HG02852 (cell line): ENCODE data around the gene IL11.
"Not testable (repeated sequence)": the region's sequence is repeated elsewhere in the genome, so short reads cannot be mapped to it uniquely, and the experiment has no call there.

ENCODE experiments used
- ATAC-seq: cut with Tn5 transposase; IDR thresholded peaks from one replicate; pipeline ENCODE4 v1.9.1; 2021; ENCODE audit warnings: mild to moderate bottlenecking, moderate library complexity; ENCODE audit not compliant: unreplicated experiment

Gene IL11

GRCh38 chr19:55336101-55336500, 34.2 kb downstream of the IL11 start:
- ATAC-seq = no peak

GRCh38 chr19:55333870-55334269, 36.4 kb downstream of the IL11 start:
- ATAC-seq = no peak

DNA sequence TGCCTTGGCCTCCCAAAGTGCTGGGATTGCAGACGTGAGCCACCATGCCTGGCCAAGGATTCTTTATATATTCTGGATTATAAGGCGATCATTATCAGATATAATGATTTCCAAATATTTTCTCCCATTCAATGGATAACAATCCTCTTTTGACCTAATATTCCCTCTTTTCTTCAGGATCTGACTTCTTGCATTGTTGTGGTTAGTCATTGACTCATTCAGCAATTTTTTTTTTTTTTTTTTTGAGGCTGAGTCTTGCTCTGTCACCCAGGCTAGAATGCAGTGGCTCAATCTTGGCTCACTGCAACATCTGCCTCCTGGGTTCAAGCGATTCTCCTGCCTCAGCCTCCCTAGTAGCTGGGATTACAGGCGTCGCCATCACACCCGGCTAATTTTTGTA, 40.5 kb downstream of the IL11 start:
- ATAC-seq = not testable (repeated sequence)

- ATAC-seq = not testable (repeated sequence)
Observed at GRCh38 chr19:55328774-55329318, 41.4 kb downstream of the IL11 start.

DNA sequence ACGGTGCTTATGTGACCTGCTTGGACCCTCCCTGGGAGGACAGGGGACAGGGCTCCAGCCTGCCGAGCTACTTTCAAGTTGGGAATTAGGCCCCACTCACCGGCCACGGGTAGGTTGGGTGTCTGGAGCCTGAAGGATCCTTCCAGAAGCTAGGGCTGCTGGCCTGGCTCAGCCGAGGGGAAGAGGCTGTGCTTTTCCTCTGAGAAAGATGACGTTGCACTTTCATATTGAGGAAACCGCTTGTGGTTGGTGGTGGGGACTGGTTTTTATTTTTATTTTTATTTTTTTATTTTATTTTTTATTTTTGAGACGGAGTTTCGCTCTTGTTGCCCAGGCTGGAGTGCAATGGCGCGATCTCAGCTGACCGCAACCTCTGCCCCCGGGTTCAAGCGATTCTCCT, 45.1 kb downstream of the IL11 start, which contains the start of gene TMEM150B:
Gene TMEM150B (minus strand): TSS at position 170 of the 400 bp plus-strand sequence. CDS start 4,305 bp downstream, outside the sequence.
- ATAC-seq = no peak

- ATAC-seq = no peak
Observed at GRCh38 chr19:55324662-55325061, 45.6 kb downstream of the IL11 start.

GRCh38 chr19:55322204-55322885, 47.9 kb downstream of the IL11 start:
- ATAC-seq = no peak

GRCh38 chr19:55321466-55322137, 48.7 kb downstream of the IL11 start:
- no peak for ATAC-seq

- no peak for ATAC-seq
Observed at GRCh38 chr19:55320844-55321419, 49.3 kb downstream of the IL11 start.

DNA sequence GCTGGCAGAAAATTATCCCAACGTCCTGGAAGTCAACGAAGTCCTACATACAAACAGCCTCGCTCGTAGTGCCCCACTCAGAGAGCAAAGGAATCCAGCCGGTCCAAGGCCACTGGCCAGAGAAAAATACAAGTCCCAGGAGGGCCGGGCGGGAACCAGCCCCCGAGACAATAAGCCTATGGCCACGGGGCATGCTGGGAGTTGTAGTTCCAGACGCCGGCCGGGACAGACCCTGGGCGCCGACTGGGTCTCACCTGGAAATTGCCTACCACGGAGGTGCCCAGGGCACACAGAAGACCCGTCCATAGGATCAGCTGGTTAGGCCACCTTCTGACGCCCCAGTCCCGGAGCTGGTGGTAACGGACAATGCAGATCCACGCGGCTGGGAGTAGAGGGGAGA, 50.5 kb downstream of the IL11 start:
- ATAC-seq = no peak

DNA sequence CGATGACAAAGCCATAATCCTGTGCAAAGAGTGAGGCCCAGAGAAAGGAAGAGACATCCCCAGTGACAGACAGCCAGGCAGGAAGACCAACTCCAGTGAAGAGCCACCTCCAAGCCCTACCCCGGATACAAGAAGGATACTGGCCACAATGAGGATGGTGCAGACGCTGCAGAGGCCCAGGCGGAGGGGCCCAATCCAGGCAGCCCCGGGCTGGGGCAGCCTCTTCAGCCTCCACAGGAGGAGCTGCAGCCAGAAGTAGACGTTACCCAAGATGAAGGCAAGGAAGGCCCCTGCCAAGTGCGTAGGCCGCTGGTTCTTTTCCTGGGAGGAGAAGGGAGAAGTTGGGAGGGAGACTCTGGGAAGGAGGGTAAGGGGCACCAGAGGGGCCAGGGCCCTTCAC, 53.6 kb downstream of the IL11 start:
- no peak for ATAC-seq

- no peak for ATAC-seq
Observed at GRCh38 chr19:55315956-55316525, 54.2 kb downstream of the IL11 start.

DNA sequence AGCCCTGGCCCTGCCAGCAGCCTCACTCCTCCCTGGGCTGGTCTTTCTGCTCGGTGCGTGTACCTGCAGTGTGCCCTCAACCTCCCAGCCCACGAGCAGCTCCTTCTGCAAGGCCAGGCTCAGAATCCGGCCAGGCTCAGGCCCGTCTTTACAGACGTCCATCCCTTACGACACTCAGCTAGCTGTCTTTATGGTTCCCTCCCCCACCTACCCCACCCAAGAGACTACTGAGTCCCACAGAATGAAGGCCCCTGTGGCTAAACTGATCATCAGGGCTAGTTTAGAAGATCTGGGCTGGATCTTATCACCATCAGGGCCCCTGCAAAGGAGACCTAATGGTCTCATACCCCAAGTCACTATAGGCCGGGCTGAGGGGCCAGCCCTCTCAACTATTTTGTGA, 55.9 kb downstream of the IL11 start:
- no peak for ATAC-seq
